GM21737 (cell line): Measurements from ENCODE around the gene PIM3.
"Not testable (repeated sequence)": the region's sequence is repeated elsewhere in the genome, so short reads cannot be mapped to it uniquely, and the experiment has no call there.

Experiments used
- ATAC-seq: cut with Tn5 transposase; IDR thresholded peaks from one replicate; pipeline ENCODE4 v1.9.1; 2021; ENCODE audit warnings: mild to moderate bottlenecking, moderate library complexity; ENCODE audit not compliant: unreplicated experiment

Gene PIM3

GRCh38 chr22:49942565-49943404, 17.8 kb upstream of the PIM3 start:
- no peak for ATAC-seq

DNA sequence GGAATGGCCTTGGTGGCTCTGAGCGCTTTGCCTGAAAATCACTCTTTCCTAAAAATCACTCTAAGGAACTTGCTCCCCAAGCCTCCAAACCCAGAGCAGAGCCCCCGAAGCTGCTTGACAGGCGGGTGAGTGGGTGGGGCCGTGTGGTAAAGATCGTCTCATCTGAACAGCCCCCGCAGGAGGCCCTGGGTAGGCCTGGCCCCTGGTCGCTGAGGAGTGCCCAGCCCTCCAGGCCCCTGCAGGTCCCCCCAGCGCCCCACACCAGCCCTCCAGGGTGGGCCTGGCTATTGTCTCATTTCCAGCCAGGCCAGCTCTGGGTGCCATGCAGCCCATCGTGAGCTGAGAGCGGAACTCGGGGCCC, 17.2 kb upstream of the PIM3 start:
- ATAC-seq: no peak

DNA sequence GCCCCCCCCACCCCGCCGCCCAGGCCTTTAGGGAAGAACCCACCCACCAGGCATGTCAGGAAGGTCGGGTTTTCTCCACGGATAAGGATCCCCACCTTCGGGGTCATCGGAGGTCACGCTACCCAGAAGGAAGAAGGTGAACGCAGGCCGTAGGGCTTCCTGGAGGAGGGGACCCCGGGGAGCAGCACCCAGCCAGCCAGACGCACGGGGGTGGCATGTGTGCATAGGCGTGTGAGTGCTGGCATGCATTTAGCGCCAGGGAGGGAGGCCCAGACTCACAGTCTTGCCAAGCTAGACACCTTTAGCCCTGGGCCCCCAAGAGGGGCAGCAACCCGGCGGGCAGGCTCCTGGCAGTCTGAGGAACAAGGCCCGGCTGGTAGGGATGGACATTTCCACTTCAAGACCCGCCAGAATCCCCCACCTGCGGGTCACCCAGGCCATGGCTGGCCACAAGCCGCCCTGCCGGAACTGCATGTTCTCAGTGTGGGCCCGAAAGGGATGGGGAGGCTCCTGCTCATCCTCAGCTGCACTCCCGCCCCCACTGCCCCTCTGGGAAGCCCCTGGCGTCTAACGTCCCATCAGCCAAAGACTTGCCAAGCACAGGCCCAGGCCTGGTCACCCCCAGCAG, 16.7 kb upstream of the PIM3 start:
- no peak for ATAC-seq

GRCh38 chr22:49944399-49944891, 16.1 kb upstream of the PIM3 start:
- no peak for ATAC-seq

DNA sequence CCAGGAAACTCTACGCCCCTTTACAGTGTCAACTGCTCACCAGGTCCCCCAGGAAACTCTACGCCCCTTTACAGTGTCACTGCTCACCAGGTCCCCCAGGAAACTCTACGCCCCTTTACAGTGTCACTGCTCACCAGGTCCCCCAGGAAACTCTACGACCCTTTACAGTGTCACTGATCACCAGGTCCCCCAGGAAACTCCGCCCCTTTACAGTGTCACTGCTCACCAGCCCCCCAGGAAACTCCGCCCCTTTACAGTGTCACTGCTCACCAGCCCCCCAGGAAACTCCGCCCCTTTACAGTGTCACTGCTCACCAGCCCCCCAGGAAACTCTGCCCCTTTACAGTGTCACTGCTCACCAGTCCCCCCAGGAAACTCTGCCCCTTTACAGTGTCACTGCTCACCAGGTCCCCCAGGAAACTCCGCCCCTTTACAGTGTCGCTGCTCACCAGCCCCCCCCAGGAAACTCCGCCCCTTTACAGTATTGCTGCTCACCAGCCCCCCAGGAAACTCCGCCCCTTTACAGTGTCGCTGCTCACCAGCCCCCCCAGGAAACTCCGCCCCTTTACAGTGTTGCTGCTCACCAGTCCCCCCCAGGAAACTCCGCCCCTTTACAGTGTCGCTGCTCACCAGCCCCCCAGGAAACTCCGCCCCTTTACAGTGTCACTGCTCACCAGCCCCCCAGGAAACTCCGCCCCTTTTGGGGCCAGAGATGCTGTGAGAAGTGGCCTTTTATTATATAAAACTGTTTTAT, 15.4 kb upstream of the PIM3 start:
- not testable (repeated sequence) for ATAC-seq

GRCh38 chr22:49946612-49947295, 13.8 kb upstream of the PIM3 start:
- no peak for ATAC-seq

GRCh38 chr22:49947296-49947622, 13.3 kb upstream of the PIM3 start:
- no peak for ATAC-seq

DNA sequence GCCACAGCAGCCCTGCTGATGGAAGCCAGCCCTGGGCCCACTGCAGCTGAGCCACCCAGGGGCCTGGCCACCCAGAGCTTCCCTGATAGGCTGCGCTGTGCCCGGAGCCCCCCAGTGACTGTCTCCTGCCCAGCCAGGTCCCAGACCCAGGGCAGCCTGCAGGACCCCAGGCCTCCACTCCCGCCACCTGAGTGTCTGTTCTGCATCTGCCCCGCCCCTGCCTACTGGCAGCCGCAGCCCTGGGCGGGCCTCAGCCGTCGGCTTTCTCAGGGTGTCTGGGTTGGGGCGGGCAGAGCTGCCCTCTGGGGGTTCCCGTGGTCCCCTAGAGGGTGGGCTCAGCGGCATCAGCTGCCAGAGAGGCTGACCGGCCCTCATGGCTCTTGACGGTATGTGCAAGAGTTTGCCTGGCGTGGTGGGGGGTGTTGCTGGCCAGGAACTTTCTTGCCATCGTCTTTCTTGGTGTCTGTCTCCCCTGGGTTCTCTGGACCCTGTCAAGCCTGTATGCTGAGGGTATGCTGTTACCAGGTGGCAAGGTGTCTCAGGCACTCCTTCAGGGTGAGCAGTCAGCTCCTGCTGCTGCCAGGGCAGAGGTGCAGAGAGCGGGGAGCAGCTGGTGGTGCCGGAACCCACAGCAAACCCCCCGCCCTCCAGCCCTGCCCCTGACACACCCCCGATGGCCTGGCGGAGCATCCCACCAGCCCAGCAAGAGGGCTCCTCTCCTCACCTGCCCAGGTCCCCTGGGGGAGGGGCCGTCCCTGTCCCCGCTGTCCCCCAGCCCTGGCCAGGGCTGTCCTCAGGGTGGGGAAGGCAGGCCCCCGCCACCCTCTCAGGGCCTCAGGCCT, 12.2 kb upstream of the PIM3 start:
- no peak for ATAC-seq

GRCh38 chr22:49948958-49949913, 11.3 kb upstream of the PIM3 start:
- no peak for ATAC-seq

GRCh38 chr22:49949914-49950292, 10.7 kb upstream of the PIM3 start:
- no peak for ATAC-seq

GRCh38 chr22:49950396-49950994, 10.1 kb upstream of the PIM3 start:
- ATAC-seq: no peak

GRCh38 chr22:49951000-49951677, 9.4 kb upstream of the PIM3 start:
- no peak for ATAC-seq

DNA sequence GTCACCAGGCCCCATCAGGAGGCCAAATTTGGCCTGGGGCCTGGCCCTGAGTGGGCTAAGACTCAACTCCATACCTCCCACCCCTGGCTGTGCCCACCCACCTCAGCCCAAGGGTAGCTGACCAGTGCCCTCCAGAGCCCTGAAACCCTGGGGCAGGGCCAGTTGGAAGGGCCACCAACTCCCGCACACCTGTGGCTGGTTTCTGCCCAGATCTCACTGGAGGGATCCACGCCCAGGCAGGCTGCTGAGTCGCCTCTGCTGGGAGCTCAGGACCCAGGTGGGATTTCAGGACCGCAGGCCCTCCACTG, 8.9 kb upstream of the PIM3 start:
- no peak for ATAC-seq

DNA sequence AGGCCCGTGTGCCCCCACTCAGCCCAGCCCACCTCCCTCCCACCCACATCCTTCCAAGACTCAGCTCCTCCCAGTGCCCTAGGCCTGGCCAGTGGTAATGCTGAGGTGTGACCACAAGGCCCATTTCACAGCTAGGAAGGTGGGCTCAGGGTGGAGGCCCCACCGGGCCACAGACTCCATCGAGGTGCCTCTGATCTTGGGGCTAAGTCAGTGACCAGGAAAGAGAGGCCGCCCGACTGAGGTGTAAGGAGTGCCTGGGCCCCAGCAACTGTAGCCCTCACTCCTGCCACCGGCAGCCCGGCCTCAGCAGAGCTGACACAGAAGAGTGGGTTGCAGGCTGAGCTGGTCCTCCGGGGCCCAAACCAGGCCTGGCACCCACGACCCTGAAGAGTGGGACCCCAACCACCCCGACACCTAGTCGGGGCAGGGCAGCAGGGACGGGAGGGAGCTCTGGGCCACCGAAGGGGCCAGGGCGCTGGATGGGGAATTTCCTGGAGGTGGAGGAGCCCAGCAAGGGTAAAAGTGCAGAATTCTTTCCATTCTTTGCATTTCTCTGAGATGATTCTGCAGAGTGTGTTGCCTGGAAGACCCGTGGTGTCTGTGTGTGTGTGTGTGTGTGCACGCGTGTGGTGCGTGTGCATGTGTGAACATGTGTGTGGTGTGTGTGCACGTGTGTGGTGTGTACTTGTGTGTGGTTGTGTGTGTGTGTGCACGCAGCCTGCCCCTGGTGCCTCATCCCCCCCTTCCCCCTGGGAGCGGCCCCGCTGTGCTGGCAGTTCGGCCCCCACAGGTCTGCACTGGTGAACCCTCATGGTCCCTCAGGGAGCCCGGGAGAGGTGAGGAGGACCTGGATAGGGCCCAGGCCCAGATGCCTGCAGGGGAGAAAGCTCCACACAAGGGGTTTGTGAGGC, 8.3 kb upstream of the PIM3 start:
- ATAC-seq: no peak

GRCh38 chr22:49953027-49953679, 7.4 kb upstream of the PIM3 start:
- ATAC-seq: no peak

DNA sequence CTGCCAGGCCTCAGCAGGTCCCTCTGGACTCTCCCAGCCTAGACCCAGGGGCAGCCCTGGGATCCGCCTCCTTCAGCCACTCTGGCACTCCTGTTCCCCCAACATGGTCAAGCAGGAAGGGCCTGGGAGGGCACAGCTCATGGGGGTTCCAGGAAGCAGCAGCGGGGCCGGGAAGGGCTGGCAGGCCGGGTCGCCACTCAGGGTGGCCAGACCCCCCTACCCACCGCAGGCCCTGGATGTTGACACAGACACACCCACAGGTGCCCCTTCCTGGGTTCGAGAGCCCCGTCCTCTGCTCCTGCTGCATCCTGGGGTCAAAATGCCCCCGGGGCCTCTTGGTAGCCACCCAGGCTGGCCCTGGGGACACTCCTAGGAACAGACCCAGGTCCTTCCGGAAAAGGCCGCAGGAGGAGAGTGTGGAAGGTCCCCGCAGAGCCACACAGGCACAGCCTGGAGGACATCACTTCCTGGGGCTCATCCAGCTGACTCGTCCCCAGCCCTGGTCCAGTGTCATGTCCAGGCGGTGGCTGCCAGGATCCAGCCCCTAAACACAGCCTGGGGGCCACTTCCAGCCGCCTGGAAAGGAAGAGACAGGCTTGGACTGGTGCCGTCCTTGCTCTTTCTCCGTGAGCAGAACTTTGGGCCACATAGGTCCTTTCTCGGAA, 6.8 kb upstream of the PIM3 start:
- no peak for ATAC-seq
